ENCODE data around the gene MAP3K4. TPM values are rescaled to one million over a fixed set of nuclear protein-coding genes. Genes with fewer than 3 reads are reported as not detected.

Gene MAP3K4
- total RNA-seq, 1 experiment from 2014 or later = 29.9 TPM

GRCh38 chr6:160990847-160991405 lies 643 bp upstream of the MAP3K4 start:
- DNase-seq = no peak
- H3K27me3 ChIP-seq (ENCODE audit: low read length) = no peaks in the 10 kb centered on the region; the same call in 1 of the 2 replicates
- no peaks in the 10 kb centered on the region for H3K36me3 ChIP-seq (ENCODE audit: insufficient read depth, low read length)
- H3K9me3 ChIP-seq (ENCODE audit: low read length) = no peaks in the 10 kb centered on the region
- H3K27ac ChIP-seq (ENCODE audit: low read length) = no peak overlapping the region
- H3K9me2 ChIP-seq (replicated peaks; ENCODE audit: insufficient read depth, low read length) = no peaks in the 10 kb centered on the region
- H3K79me2 ChIP-seq (ENCODE audit: low read length) = peaks cover 7% of the 10 kb centered on the region
- peak overlapping the region; percentile 100 for H2AFZ ChIP-seq (ENCODE audit: low read length)
- peak overlapping the region; percentile 82 for H3K4me3 ChIP-seq (ENCODE audit: low read length)
- H3K4me2 ChIP-seq (ENCODE audit: low read depth, low read length, poor library complexity, severe bottlenecking) = peak overlapping the region; percentile 92
- peaks cover 21% of the 10 kb centered on the region for H4K20me1 ChIP-seq (ENCODE audit: insufficient read depth, low read depth, low read length)
- peaks cover 15% of the 10 kb centered on the region for H3K4me1 ChIP-seq (ENCODE audit: low read length)
- H3K9ac ChIP-seq (ENCODE audit: low read length) = peak overlapping the region; percentile 83

DNA sequence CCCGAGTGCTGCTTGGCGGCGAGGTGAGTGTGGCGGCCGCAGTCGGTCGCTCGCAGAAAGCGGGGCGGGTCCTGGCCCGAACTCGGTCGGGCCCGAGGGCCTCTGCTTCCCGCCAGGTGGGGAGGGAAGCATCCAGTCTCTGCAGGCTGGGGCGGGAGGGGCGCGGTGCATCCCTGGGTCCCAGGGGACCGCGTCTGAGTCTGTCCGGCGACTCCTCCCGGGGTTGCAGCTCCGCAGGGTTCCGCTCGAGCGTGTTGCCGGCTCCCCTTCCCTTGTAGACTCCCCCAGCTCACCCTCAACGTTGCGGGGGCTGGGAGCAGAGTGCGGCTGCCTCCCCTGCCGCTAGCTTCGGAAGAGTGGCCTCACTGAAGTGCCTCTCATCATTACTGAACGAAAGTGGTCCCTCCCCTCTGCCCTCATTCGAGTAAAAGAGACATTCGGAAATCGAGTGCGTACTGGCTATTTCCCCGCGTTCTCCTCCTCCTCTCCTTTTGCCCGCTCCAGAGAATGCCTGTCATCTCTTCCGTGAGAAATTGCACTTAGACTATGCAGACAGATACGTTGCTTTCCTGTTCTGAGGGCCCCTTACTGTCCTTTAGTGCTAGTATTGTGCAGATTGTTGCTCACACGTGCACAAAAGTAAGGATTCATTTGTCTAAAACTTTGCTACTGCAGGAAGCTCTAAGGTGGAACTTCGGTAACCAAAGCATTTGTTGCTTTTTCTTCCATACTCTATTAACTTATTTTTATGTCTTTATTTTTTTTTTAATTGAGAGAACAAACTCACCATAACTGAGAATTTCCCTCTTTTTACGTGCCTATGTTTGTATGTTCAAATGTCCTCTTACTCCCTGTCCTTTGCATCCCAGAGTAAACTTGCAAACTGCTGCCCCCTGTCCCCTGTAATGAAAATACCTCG lies 751 bp downstream of the MAP3K4 start:
- H2AFZ ChIP-seq (ENCODE audit: low read length) = peak overlapping the region; percentile 100

DNA sequence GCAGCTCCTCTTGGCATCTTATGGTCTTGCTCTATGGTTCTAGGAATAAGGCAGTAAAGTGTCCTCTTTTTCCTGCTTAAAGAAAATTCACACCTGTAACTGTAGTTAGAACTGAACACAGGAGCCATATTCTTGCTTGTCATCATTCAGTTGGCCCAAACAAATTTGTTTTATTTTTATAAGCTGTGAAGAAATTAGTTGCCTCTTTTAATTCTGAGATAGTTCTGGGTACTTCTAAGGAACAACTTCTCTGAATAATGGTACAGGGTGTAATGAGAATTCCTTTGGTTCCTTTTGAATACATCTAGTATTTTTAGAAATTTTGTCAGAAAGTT lies 1.4 kb downstream of the MAP3K4 start:
- Histone ChIP-seq H3K36me3 (ENCODE audit: insufficient read depth, low read length) (no peaks in the 10 kb centered on the region), H3K27me3 (ENCODE audit: low read length) (no peaks in the 10 kb centered on the region; the same call in 1 of the 2 replicates), H3K4me2 (ENCODE audit: low read depth, low read length, poor library complexity, severe bottlenecking) (peak overlapping the region; percentile 92), H3K9me3 (ENCODE audit: low read length) (no peaks in the 10 kb centered on the region), H3K4me3 (ENCODE audit: low read length) (peak overlapping the region; percentile 82), H3K4me1 (ENCODE audit: low read length) (peaks cover 15% of the 10 kb centered on the region), H4K20me1 (ENCODE audit: insufficient read depth, low read depth, low read length) (peaks cover 36% of the 10 kb centered on the region), H3K9ac (ENCODE audit: low read length) (peak overlapping the region; percentile 83; the same call in 1 of the 2 replicates), H3K79me2 (ENCODE audit: low read length) (peaks cover 19% of the 10 kb centered on the region), H3K27ac (ENCODE audit: low read length) (no peak overlapping the region), H3K9me2 (replicated peaks; ENCODE audit: insufficient read depth, low read length) (no peaks in the 10 kb centered on the region), H2AFZ (ENCODE audit: low read length) (no peak overlapping the region)
- no peak for DNase-seq

More for the DNA sequence above, 751 bp downstream of the MAP3K4 start:
- Histone ChIP-seq H3K9me2 (replicated peaks; ENCODE audit: insufficient read depth, low read length) (no peaks in the 10 kb centered on the region), H3K27me3 (ENCODE audit: low read length) (no peaks in the 10 kb centered on the region; the same call in 1 of the 2 replicates), H3K4me1 (ENCODE audit: low read length) (peaks cover 15% of the 10 kb centered on the region), H3K36me3 (ENCODE audit: insufficient read depth, low read length) (no peaks in the 10 kb centered on the region), H3K27ac (ENCODE audit: low read length) (no peak overlapping the region), H3K79me2 (ENCODE audit: low read length) (peaks cover 17% of the 10 kb centered on the region), H4K20me1 (ENCODE audit: insufficient read depth, low read depth, low read length) (peaks cover 32% of the 10 kb centered on the region), H3K9ac (ENCODE audit: low read length) (peak overlapping the region; percentile 83), H3K9me3 (ENCODE audit: low read length) (no peaks in the 10 kb centered on the region), H3K4me2 (ENCODE audit: low read depth, low read length, poor library complexity, severe bottlenecking) (peak overlapping the region; percentile 92), H3K4me3 (ENCODE audit: low read length) (peak overlapping the region; percentile 82)
- peak; percentile 73 for DNase-seq

DNA sequence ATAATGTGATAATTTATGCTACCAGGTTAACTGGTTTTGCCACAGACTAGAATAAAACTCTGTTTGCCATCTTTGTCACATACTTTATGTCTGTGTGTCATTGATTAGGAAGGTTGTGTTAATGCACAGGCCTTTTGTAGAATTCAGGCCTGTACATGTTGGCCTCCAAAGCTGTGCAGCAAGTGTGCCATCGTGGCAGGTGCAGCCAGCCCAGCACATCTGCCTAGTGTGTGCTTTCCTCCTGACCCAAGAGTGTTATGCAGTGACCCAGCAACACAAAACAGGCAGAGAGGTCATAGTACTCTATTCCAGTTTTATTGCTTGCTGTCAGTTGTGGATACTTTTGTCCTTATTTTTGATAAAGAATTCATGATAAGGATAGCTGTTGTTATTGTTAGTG lies 3.7 kb downstream of the MAP3K4 start:
- Histone ChIP-seq H3K4me3 (ENCODE audit: low read length) (no peak overlapping the region), H3K9me2 (replicated peaks; ENCODE audit: insufficient read depth, low read length) (no peaks in the 10 kb centered on the region), H2AFZ (ENCODE audit: low read length) (no peak overlapping the region), H3K79me2 (ENCODE audit: low read length) (peaks cover 19% of the 10 kb centered on the region), H3K36me3 (ENCODE audit: insufficient read depth, low read length) (no peaks in the 10 kb centered on the region), H3K4me1 (ENCODE audit: low read length) (peaks cover 15% of the 10 kb centered on the region), H3K9me3 (ENCODE audit: low read length) (no peaks in the 10 kb centered on the region), H4K20me1 (ENCODE audit: insufficient read depth, low read depth, low read length) (peaks cover 51% of the 10 kb centered on the region), H3K4me2 (ENCODE audit: low read depth, low read length, poor library complexity, severe bottlenecking) (no peak overlapping the region), H3K27me3 (ENCODE audit: low read length) (no peaks in the 10 kb centered on the region; the same call in 1 of the 2 replicates), H3K9ac (ENCODE audit: low read length) (no peak overlapping the region), H3K27ac (ENCODE audit: low read length) (no peak overlapping the region)
- DNase-seq = no peak

- Histone ChIP-seq H4K20me1 (ENCODE audit: insufficient read depth, low read depth, low read length) (peaks cover 56% of the 10 kb centered on the region), H3K9ac (ENCODE audit: low read length) (no peak overlapping the region), H2AFZ (ENCODE audit: low read length) (no peak overlapping the region), H3K36me3 (ENCODE audit: insufficient read depth, low read length) (no peaks in the 10 kb centered on the region), H3K9me2 (replicated peaks; ENCODE audit: insufficient read depth, low read length) (no peaks in the 10 kb centered on the region), H3K27me3 (ENCODE audit: low read length) (no peaks in the 10 kb centered on the region), H3K9me3 (ENCODE audit: low read length) (no peaks in the 10 kb centered on the region), H3K4me3 (ENCODE audit: low read length) (no peak overlapping the region), H3K4me1 (ENCODE audit: low read length) (peaks cover 10% of the 10 kb centered on the region), H3K4me2 (ENCODE audit: low read depth, low read length, poor library complexity, severe bottlenecking) (no peak overlapping the region), H3K79me2 (ENCODE audit: low read length) (peaks cover 19% of the 10 kb centered on the region), H3K27ac (ENCODE audit: low read length) (no peak overlapping the region)
- no peak for DNase-seq
Measured at GRCh38 chr6:160996131-160996601, 4.6 kb downstream of the MAP3K4 start.

DNA sequence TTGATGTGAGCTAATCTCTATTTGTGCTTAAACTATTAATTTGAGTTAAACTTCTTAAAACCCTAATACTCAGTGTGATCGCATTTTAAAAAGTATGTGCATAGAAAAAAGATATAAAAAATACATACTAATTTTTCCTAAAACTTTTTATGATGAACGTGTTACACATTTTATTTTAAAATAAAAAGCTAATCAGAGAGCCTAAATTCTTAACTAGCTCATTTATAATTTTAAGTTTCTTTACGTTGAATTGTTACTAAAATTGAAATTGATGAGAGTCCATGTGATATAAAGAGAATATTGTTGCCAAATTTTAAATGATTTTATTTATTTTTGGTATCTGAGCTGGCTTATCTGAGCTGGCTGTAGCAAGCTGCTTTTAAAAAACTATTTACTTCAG lies 6.6 kb downstream of the MAP3K4 start:
- H3K27me3 ChIP-seq (ENCODE audit: low read length) = no peaks in the 10 kb centered on the region
- no peak overlapping the region for H3K9ac ChIP-seq (ENCODE audit: low read length)
- no peak overlapping the region for H3K4me3 ChIP-seq (ENCODE audit: low read length)
- no peak overlapping the region for H2AFZ ChIP-seq (ENCODE audit: low read length)
- H3K4me1 ChIP-seq (ENCODE audit: low read length) = peaks cover 14% of the 10 kb centered on the region
- no peaks in the 10 kb centered on the region for H3K9me3 ChIP-seq (ENCODE audit: low read length)
- no peak for DNase-seq
- H3K4me2 ChIP-seq (ENCODE audit: low read depth, low read length, poor library complexity, severe bottlenecking) = no peak overlapping the region
- no peaks in the 10 kb centered on the region for H3K9me2 ChIP-seq (replicated peaks; ENCODE audit: insufficient read depth, low read length)
- peaks cover 15% of the 10 kb centered on the region for H3K79me2 ChIP-seq (ENCODE audit: low read length)
- no peak overlapping the region for H3K27ac ChIP-seq (ENCODE audit: low read length)
- H4K20me1 ChIP-seq (ENCODE audit: insufficient read depth, low read depth, low read length) = peaks cover 70% of the 10 kb centered on the region
- H3K36me3 ChIP-seq (ENCODE audit: insufficient read depth, low read length) = no peaks in the 10 kb centered on the region

DNA sequence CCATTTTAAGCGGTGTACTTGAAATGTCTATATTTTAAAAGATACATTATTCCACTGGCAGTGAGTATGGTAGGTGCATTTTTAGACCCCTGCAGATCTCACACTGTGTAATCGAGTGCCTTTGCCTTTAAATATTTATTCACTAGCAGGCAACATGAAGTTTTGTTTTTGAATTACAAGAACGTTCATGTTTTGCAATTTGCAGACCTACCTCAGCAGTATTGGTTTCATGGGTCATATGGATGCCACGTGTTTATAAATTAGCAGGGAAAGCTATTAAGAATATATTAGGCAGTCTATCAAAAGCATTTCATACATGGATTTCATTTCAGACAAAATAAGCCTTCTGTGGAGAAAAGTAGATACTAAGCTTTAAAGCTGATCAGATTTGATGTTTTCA lies 7.2 kb downstream of the MAP3K4 start:
- Histone ChIP-seq H3K9me3 (ENCODE audit: low read length) (no peaks in the 10 kb centered on the region), H3K4me2 (ENCODE audit: low read depth, low read length, poor library complexity, severe bottlenecking) (no peak overlapping the region), H3K4me1 (ENCODE audit: low read length) (peaks cover 11% of the 10 kb centered on the region), H3K79me2 (ENCODE audit: low read length) (peaks cover 14% of the 10 kb centered on the region), H4K20me1 (ENCODE audit: insufficient read depth, low read depth, low read length) (peaks cover 67% of the 10 kb centered on the region), H3K27ac (ENCODE audit: low read length) (no peak overlapping the region), H3K27me3 (ENCODE audit: low read length) (no peaks in the 10 kb centered on the region), H3K9me2 (replicated peaks; ENCODE audit: insufficient read depth, low read length) (no peaks in the 10 kb centered on the region), H3K36me3 (ENCODE audit: insufficient read depth, low read length) (no peaks in the 10 kb centered on the region), H2AFZ (ENCODE audit: low read length) (no peak overlapping the region), H3K9ac (ENCODE audit: low read length) (no peak overlapping the region), H3K4me3 (ENCODE audit: low read length) (no peak overlapping the region)
- DNase-seq = no peak

DNA sequence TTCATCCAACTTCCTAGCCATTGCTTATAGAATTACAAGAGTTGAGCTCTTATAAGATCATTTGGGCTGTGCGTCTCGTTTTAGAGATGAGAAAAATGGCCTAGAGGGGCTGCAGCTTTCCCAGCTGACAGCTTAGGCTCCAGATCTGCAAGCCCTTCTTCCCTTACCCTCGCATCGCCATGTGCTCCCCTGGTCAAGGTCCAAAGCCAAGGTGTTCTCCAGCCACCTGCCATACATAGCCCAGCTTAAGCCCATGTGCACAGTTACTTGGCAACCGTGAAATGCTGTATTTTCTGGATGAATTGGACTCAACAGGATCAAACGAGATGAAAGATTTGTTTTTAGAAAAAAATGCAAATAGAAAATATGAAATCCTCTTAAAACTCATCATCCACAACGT lies 7.9 kb downstream of the MAP3K4 start:
- H3K36me3 ChIP-seq (ENCODE audit: insufficient read depth, low read length) = no peaks in the 10 kb centered on the region
- H4K20me1 ChIP-seq (ENCODE audit: insufficient read depth, low read depth, low read length) = peaks cover 61% of the 10 kb centered on the region
- H2AFZ ChIP-seq (ENCODE audit: low read length) = no peak overlapping the region
- peaks cover 11% of the 10 kb centered on the region for H3K4me1 ChIP-seq (ENCODE audit: low read length)
- no peaks in the 10 kb centered on the region for H3K9me2 ChIP-seq (replicated peaks; ENCODE audit: insufficient read depth, low read length)
- no peak overlapping the region for H3K4me2 ChIP-seq (ENCODE audit: low read depth, low read length, poor library complexity, severe bottlenecking)
- H3K27ac ChIP-seq (ENCODE audit: low read length) = no peak overlapping the region
- peaks cover 14% of the 10 kb centered on the region for H3K79me2 ChIP-seq (ENCODE audit: low read length)
- no peaks in the 10 kb centered on the region for H3K9me3 ChIP-seq (ENCODE audit: low read length)
- H3K27me3 ChIP-seq (ENCODE audit: low read length) = no peaks in the 10 kb centered on the region
- no peak overlapping the region for H3K4me3 ChIP-seq (ENCODE audit: low read length)
- no peak for DNase-seq
- no peak overlapping the region for H3K9ac ChIP-seq (ENCODE audit: low read length)
